CMK (cell line): Measurements from ENCODE around the gene STX18.
A peak's percentile ranks its signal among the peaks of the same experiment; 100 is the strongest.
"Not testable (repeated sequence)": the region's sequence is repeated elsewhere in the genome, so short reads cannot be mapped to it uniquely, and the experiment has no call there.

Experiments used
- DNase-seq: peaks from one replicate; pipeline ENCODE4 v3.0.0-alpha.2; 2010; ENCODE audit warnings: low read depth

STX18 gene

DNA sequence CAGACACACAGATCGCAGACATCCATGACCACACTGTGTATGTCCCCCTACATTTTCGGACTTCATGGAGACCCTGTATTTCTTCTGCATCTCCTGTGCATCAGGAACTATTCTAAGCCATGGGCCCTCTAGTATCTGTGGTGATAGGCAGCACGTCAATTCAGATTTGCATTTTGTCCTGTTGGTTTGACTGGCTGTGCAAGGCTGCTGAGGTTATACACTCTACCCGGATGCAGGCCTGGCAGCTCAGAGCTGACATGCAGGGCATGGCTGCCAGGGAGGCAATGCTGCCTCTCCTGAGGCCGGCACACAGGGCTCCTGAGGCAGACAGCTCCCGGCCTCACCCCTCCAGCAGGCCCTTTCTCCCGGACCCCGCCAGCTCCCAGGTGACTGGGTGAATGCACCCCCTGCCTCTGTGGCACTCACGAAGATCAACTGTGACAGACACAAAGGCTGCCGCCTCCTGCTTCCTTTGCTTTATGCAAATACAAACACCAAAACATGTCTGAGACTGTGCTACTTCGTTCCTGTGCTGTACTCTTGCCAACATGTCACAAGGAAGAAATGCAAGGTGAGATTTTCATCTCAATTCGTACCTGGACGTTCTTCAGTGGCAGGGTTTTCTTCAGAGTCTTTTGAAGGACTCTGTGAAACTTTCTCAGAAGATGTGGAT, 103.9 kb downstream of the STX18 start:
- DNase-seq: no peak

DNA sequence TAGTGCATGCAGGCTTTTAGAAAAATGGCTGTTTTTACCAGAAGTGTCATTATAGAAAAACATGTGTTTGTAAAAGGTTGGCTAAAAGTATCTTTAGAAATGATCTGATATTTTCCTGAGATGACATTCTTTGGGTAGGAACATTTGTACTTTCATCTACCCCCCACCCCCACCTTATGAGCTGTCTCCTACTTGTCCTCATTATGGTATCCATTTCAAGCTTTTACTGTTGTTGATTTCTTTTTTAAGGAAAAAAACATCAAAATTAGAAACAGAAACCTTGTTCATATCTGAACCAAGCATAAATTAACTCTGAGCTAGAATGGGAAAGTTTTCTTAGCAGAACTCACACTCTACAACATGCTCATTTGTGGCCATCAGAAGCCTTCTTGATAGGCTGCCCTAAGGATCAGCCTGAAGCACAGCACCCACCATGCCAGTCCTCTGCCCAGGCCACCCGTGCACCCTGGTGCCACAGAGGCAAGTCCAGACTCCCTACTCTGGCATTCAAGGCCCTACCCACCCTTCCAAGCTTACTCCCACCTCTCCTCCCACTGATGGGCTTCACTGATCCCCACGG, 105.5 kb downstream of the STX18 start:
- no peak for DNase-seq

DNA sequence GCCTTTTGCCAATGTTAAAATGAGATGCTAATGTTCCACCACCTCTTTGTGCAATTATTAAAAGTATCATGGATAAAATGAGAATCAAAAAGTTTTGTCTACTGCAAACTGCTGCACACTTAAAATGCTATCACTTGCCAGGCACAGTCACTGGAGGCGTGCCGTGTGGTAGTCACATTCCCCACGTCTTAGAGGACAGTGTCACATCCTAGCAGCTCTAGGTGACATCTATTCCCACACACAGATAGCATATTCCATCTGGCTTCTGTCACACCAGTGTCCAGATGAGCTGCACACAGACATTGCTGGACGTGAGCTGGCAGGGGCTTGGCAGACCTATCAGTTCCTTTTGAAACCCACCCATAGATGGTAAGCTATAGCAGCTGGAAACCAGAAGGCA, 107.9 kb downstream of the STX18 start:
- DNase-seq: no peak

DNA sequence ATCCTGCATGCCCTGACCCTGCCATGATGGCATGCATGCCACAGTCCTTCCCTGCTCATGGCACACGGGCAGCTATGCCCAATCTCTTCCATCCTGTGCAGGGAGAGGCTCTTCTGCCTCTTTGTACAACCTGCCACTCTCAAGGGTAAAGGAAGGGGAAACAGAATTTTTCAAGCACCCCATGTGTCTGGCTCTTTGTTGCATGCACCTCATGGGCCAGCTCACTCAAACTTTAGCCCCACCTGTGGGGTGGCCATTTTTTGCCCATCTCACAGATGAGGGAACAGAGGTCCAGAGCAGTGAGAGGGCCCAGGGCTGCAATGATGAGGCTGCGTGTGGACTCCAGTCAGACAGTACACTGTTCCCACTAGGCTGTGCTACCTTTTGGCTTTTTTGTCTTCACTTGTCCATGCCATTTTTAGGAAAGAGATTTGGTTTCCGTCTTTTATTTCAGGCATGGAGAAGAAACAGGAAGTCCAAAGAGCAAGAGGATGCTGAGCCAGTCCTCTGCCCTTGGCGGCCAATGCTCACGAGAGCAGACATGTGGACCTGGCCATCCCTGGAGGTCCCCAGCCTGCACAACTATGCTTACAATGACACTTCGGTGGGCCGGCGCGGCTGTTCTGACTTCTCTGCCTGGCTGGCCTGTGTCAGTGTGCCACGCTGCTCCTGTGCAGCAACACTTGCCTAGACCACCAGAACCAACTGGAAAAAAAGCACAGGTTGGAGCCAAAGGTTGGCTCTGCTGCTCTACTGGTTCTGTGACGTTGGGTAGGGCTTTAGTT, 109.3 kb downstream of the STX18 start:
- DNase-seq: no peak

DNA sequence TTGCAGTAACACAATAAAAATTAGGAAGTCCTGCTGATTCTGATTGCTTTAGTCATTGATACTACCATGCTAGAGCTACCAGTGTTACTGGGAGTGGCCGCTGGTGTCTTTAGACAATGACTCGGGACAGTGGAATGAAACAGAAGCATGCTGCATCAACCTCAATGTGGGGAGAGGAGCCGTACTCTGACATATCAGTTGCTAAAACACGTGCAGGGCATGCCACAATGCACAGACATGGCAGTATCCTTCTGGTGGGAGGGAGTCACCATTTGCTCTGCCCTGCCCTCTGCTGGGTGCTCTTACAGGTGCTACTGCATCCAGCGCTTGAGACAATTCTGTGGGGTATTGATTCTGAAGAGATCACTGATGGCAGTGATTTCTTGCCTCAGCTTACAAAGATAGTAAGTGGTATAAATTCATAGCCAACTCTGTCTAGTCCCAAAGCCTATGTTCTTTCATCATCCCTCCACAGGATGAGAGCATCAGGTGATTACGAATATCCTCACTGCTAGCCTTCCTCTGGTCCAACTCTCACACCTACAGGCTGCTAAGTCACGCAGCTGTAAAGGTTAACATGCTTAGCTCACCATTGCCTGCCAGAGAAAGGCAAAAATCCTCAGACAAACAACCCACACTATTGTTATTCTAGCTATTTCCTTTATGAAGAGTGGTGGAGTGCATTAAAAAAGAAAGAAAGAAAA, 111.2 kb downstream of the STX18 start:
- DNase-seq: peak; percentile 34

DNA sequence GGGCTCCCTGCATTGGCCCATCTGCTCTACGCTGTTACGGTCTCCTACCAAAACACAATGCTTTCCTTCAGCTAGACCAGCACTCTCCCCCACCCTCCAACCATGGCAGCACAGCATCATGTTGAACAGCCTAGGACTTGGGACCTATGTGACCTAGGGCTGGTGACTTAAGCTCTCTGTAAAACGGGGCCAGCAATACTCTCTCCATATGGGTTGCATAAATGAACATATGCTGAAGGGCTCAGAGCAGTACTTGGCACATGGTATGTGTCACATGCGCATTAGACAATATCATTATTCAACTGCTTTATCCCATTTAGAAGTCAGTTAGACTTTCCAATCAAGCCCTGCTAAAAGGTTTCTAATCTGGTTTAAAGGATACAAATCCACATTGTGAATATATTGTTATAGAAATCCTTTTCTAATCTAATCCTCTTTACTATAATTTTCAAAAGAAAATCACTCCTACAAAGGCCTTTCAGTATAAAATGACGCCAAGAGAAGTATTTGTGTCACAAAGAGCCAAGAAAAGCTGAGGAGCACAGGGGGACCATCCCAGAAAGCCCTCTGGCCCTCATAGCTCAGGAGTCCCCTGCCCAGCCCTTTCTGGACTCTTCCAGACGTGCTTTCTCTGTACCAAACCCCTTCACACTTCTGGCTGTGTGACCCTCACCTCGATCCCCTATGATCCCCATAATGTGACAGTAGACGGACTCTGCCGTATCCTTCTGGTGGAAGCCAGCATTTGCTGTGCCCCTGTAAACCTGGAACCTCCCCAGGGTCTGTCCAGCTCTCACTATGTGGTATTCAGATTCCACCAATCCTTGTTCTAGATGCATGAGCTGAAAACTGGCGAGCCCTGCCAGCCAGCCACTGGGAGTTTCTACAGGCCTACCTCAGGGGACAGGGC, 112.6 kb downstream of the STX18 start:
- DNase-seq: no peak

DNA sequence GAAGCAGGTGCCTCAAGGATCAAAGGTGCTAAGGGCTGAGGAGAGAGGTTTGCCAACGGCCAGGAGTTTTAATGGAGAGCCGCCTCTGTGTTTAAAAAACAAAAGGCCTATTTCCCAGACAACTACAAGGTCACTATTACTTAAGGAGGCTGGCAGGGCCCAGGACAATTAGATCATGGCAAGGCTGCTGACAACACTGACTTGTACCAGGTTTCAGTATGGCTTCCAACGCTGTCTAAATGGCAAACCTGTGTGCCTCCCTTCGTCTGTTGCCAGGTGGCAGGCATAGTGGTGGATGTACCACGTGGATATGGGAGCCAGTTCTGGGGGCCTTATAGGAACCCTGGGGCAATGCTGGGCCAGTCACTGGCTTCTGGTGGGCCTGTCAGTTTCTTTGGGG, 114.0 kb downstream of the STX18 start:
- no peak for DNase-seq

DNA sequence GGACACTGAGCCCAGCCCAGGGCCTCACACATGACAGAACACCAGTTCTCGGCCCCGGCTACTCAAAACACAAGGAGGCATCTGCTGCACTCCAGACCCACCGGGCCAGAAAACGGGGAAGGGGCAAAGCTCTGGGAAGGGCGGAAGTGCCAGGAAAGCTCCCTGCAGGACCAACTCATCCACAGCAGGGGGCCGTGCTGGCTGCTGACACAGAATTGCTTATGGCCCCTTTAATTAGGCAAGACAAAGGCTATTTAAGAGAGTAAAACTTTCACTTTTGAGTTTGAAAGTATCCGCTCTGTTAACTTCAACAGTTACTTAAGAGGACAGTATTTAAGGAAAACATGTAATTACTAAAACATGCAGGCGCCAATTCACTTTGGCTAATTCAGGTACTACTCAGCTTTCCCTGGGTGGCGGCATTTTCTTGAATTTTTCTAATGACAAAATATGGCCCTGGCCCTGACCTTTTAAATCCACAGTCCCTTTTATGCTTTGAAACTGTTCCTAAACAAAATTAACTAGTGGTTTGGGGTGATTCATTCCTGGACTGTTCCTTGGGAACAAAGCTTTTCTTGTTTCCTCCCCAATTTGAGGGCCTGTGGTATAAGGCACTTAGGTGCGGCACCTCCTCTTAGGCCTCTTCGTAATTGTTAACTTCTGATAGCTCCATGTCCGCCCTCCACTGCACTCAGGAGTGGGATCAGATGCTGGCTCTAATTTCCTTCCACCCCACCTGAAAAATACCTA, 114.6 kb downstream of the STX18 start:
- no peak for DNase-seq

DNA sequence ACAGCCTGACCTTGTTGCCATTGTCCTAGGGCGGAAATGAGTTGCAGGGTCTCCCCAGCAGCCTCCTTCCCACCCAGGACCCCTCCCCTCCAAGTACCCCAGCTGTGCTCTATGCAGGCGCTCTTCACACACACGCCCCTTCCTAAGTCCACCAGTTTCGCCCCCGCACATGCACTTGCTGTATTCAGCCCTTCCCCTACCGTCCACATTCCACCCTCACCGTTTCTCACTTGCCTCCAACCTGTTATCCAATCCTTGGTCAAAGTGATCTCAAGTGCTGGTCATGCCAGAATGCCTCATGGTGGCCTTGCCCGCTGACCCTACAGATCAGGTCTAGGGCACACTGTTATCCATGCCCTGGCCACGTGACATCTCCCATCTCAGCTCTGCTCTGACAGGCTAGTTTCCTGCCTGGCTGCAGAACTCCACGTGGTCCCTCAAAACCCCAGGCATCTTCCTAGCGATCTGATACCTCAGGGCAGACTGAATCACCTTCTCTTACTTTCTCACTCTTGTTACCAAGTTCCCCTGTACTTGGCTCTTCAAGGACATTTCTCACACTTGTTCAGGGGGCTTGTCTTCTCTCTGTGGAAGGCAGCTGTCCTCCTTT, 115.2 kb downstream of the STX18 start:
- no peak for DNase-seq

DNA sequence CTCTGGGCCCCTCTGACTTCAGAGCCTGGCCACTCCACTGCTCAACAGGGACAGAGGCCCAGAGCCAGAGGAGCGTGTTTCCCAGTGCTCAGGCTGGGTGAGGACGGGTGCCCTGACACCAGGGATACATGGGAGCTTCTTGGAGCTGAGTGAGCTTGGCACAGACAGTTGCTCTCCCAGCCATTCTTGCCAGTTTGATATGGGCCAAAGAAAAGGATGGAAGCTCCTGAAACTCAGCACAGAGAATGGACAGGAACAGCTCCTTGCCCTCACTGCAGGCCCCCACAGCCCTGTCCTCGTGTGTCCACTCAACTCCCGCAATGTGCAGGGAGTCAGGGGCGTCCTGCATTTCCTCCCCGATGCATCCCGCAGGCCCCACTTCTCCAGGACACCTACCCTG, 116.2 kb downstream of the STX18 start:
- no peak for DNase-seq

DNA sequence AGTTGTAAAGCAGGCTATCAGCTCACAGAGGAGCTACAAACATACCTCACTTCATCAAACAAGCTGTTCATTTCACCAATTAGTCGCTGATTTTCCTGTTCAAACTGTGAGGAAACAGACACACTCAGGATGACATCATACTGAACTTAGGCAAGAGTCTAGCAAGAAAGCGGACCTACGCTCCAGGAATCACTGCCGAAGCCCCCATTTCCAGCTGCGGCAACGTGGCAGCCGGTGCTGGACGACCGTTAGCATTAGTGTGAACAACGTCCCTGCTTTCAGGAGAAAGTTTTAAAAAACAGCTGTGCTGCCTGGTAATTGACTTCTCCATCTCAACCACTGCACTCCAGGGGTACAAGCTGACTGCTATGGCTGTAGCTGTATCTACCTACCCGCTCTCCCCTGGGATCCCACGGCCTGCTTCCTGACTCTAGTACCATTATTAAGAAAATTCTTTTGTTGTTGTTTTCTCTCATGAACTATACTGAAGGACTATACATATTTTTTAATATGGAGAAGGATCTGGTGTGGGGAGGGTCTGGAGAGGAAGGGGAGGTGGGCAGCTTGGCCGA, 116.6 kb downstream of the STX18 start:
- DNase-seq: no peak

DNA sequence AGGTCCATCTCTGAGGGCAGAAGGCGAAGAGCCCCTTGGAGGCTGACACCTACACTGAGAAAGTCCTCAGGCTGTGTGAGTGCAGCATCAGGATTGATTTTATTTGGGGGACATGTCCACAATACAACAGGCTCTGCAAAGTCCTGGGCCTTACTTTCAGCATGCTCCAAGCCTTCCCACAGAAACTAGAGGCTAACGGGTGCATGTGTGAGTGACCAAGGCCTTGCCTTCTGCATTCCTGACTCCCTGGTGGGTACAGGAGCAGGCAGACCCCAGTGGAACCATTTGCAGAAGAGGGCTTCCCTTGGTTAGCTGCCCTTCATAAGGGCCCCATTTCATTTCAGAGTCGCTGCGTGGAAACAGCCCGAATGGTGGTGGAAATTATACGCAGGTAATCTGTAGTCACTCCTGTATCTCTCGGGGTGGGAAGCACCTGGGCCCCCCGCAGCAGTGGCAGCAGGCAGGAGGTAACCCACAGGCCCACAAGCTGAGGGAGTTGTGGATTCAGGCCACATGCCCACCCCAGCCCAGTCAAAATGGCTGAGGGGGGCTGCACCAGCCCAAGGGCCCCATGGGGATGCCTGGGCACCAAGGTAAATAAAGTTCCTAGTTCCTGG, 117.2 kb downstream of the STX18 start:
- no peak for DNase-seq

DNA sequence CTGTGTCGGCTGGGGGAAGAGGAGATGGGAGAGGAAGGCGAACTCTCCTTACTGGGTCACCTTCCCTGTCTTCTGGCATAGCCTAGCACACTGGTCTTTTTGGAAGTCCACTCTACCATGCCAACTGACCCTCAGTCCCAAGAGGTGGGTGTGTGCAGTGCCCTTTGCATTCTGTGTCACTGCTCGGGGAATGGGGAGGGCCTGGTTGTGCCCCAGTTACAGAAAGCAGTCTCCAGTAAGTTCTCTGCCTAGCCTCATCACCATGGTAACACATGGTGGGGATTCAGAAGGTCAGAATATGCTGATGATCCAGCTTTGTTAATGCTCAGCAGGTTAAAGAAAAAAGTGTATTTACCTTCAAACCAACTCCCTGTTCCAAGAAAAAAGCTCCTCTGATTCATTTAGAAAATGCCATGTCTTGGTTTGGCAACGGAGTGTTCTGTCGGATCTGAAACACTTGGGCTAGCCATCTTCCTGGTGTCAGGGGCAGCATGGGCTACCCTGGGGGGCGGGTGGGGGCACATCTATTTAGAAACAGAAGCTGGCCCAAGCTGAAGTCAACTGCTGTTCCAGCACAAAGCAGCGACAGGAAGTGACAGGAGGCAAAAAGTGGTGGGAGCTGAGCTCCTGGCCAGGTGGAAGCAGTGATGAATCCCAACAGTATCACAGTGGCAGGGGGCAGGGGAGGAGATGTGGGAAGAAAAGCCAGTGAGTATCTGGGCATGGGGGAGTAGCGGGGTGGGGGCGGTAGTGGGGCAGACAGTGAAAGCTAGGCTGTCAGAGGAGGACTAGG, 117.9 kb downstream of the STX18 start:
- no peak for DNase-seq

DNA sequence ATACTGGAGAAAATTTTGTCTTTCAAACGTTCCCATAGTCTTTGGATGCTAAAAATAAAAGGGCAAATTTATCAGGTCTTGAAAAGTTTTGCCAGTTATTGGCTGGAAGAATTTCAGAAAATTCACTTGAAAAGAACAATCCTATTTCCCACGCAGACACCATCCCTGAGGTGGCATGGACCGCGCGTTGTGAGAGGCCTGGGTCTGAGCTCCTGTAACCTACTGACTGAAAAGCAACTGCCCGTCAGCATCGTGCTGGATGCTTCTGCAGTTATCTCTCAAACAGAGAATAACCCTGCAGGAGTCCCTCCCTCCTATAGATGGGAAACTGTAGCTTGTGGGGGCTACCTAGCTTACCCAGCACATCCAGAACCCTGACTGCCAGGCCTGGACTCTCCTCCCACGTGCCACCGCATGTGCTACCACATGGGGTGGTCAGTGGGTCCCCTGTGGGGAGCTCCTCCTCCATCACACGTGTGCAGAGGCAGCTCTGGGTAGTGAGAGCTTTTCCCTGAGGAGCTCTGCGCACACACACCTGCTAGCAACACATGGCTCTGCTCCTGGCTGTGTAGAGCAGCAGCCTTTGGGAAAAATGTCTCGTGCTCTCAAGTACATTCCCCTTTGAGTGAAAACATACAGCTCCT, 118.9 kb downstream of the STX18 start:
- no peak for DNase-seq

DNA sequence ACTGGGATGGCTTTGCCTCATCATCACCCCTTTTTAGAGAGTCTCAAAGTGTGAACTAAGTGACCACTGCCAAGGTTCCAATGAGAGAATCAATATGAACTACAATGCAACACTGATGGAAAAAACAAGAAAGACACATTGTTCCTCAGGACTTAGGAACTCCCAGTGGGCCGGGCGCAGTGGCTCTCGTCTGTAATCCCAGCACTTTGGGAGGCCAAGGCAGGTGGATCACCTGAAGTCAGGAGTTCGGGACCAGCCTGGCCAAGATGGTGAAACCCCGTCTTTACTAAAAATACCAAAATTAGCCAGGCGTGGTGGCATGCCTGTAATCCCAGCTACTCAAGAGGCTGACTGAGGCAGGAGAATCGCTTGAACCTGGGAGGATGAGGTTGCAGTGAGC, 119.7 kb downstream of the STX18 start:
- not testable (repeated sequence) for DNase-seq

DNA sequence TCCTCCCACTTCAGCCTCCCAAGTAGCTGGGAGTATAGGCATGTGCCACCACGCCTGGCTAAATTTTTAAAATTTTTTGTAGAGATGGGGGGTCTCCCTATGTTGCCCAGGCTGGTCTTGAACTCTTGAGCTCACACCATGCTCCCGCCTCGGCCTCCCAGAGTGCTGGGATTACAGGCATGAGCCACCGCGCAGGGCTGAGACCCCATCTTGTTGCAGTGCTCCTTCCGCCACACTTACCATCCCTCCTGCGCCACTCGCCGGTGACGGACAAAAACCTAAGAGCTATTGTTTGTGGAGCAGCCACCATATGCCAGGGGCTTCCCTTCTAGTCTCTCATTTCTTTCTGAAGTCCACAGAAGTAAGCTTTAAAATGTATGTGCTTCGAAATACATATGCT, 120.5 kb downstream of the STX18 start:
- no peak for DNase-seq

DNA sequence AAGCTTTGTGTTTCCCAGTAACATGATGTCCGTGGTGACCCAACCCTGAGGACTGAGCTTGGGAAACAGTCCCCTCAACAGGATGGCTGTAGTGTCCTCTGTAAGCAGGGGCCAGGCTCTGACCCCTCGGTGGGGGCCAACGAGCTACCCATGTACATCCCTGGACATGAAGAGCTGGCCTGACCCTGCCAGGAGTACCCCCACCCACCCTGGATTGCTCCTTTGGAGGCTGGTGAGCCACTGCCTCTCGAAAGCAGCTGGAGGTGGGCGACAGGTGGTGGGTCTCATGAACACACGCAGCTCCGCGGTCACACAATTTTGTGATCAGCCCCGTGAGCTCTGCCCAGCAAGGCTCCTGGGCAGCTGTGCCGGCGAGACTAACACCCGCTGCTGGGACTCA, 121.4 kb downstream of the STX18 start:
- DNase-seq: no peak

DNA sequence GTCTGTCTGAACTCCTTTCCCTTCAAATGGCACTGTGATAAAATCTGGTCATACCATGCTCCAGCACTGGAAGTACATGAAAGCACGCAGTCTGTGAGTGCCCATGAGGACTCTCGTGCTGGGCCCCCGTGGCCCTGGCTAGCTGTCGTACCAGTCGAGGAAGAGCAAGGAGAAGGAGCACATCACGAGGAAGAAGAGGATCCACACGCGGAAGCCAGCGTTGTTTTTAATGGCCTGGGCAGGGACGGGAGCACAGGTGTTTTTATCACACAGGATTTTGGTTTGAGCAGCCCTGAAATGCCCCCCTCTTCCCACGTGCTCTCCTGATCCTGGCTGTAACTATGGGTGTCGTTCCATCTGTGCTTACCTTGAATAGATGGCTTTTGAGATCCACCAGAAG, 122.0 kb downstream of the STX18 start:
- no peak for DNase-seq
